GM12878 (cell line): ENCODE data around the gene PEX11A.

Source experiments
- BCLAF1 ChIP-seq: fragments of 450-650 bp; IDR thresholded peaks from 2 replicates; pipeline ENCODE4 v1.6.1; 2017; ENCODE audit warnings: antibody characterized with exemption, mild to moderate bottlenecking, moderate library complexity
- BHLHE40 ChIP-seq, 2 experiments: fragments of 450-650 bp in 1 of 2; IDR thresholded peaks; 2 replicates each; pipeline ENCODE4 v1.6.1; 2011 to 2017; ENCODE audit warnings: low read depth in 2 of 2, borderline replicate concordance in 1 of 2, improper control_type of control experiment in 1 of 2, low read length in 1 of 2, mild to moderate bottlenecking in 1 of 2
- CTCF ChIP-seq, 3 experiments: IDR thresholded peaks in 2 of 3; conservative IDR thresholded peaks in 1 of 3; 2 replicates each; pipeline ENCODE4 v1.5.1; 2011; ENCODE audit warnings: low read depth in 3 of 3, low read length in 3 of 3, mild to moderate bottlenecking in 3 of 3, control low read depth in 2 of 3, moderate library complexity in 2 of 3, inconsistent platforms in 1 of 3, mixed read lengths in 1 of 3; ENCODE audit not compliant: control insufficient read depth in 2 of 3, insufficient read depth in 1 of 3; ENCODE audit errors: extremely low read depth in 1 of 3
- EZH2 ChIP-seq: IDR thresholded peaks from 2 replicates; pipeline ENCODE4 v1.6.1; 2012; ENCODE audit warnings: low read depth, mild to moderate bottlenecking, control low read depth, inconsistent platforms, low read length, borderline replicate concordance; ENCODE audit not compliant: control insufficient read depth
- IRF4 ChIP-seq: IDR thresholded peaks from 2 replicates; pipeline ENCODE4 v1.6.1; 2011; ENCODE audit warnings: low read depth, low read length
- MAX ChIP-seq: IDR thresholded peaks from 2 replicates; pipeline ENCODE4 v1.6.1; 2012; ENCODE audit warnings: low read depth, low read length, improper control_type of control experiment
- MEF2A ChIP-seq: IDR thresholded peaks from 2 replicates; pipeline ENCODE4 v1.6.1; 2011; ENCODE audit warnings: low read depth, mild to moderate bottlenecking, low read length, moderate library complexity; ENCODE audit not compliant: insufficient read depth
- NFYB ChIP-seq: IDR thresholded peaks from 2 replicates; pipeline ENCODE4 v1.6.1; 2011; ENCODE audit warnings: low read depth, mild to moderate bottlenecking, low read length, improper control_type of control experiment, moderate library complexity; ENCODE audit not compliant: insufficient read depth
- POLR2A ChIP-seq: IDR thresholded peaks from 2 replicates; pipeline ENCODE4 v1.6.1; 2011; ENCODE audit warnings: low read depth, mild to moderate bottlenecking, low read length
- SPI1 ChIP-seq: IDR thresholded peaks from 2 replicates; pipeline ENCODE4 v1.6.1; 2011; ENCODE audit warnings: low read depth, mild to moderate bottlenecking, low read length, moderate library complexity, borderline replicate concordance; ENCODE audit not compliant: insufficient read depth
- SUZ12 ChIP-seq: fragments of 200-600 bp; sonication (generic); IDR thresholded peaks from one replicate; pipeline ENCODE4 v1.6.1; 2018; ENCODE audit warnings: antibody characterized with exemption, mild to moderate bottlenecking; ENCODE audit not compliant: unreplicated experiment
- ZBTB33 ChIP-seq: fragments of 450-650 bp; IDR thresholded peaks from 2 replicates; pipeline ENCODE4 v1.6.1; 2017; ENCODE audit warnings: mild to moderate bottlenecking

- no peak for TF ChIP-seq SPI1
- no peak for TF ChIP-seq SUZ12
- no peak for TF ChIP-seq ZBTB33
- no peak for TF ChIP-seq POLR2A
- TF ChIP-seq EZH2: no peak
- no peak for TF ChIP-seq IRF4
- no peak for TF ChIP-seq NFYB
- no peak for TF ChIP-seq CTCF (IDR thresholded peaks at IDR 0.05 in 2 of 3, conservative IDR thresholded peaks at IDR 0.05 in 1 of 3; ENCODE audit: control insufficient read depth in 2 of 3, extremely low read depth in 1 of 3, insufficient read depth in 1 of 3, low read depth in 3 of 3, low read length in 3 of 3)
- TF ChIP-seq BHLHE40 (IDR thresholded peaks at IDR 0.05; ENCODE audit: borderline replicate concordance in 1 of 2, low read depth in 2 of 2, low read length in 1 of 2): no peak
- TF ChIP-seq MEF2A: no peak
- TF ChIP-seq BCLAF1: no peak
- no peak for TF ChIP-seq MAX
These were observed 48.4 kb downstream of the PEX11A start for GRCh38 chr15:89642106-89642505.
